Endometrial microvascular endothelial cells (primary cell): ENCODE results near the gene SNX25. TPM values are rescaled to one million over a fixed set of nuclear protein-coding genes. Genes with fewer than 3 reads are reported as not detected.
"Not testable (repeated sequence)": the region's sequence is repeated elsewhere in the genome, so short reads cannot be mapped to it uniquely, and the experiment has no call there.

Experiments used
- in situ Hi-C: cut with HindIII; loops from 2 replicates; pipeline ENCODE4 v1.10.0; 2017; ENCODE audit warnings: low sequenced_read_pairs, low pct_unique_long_range_greater_than_20kb; ENCODE audit errors: inconsistent ontology term
- total RNA-seq: library from RNA; depleted of rRNA; stranded (reverse); fragments of >200 nt; gene quantifications from one replicate; pipeline ENCODE4 v1.2.3, GENCODE V29; 2015; ENCODE audit errors: inconsistent ontology term

The SNX25 gene
- total RNA-seq, 1 donor from 2014 or later: 13.7 TPM

GRCh38 chr4:185285632-185286393 lies 76.4 kb downstream of the SNX25 start:
- in situ Hi-C loops: no loop called here

- in situ Hi-C loops: no loop called here
Observed at GRCh38 chr4:185286571-185286970, 77.2 kb downstream of the SNX25 start.

- in situ Hi-C loops: no loop called here
Observed at GRCh38 chr4:185287031-185287430, 77.6 kb downstream of the SNX25 start.

GRCh38 chr4:185290018-185290607 lies 80.7 kb downstream of the SNX25 start:
- in situ Hi-C loops: no loop called here

- in situ Hi-C loops: no loop called here
Observed at GRCh38 chr4:185290656-185291055, 81.3 kb downstream of the SNX25 start.

- in situ Hi-C loops: no loop called here
Observed at GRCh38 chr4:185293202-185293601, 83.8 kb downstream of the SNX25 start.

GRCh38 chr4:185296665-185297460 lies 87.5 kb downstream of the SNX25 start:
- in situ Hi-C loops: no loop called here

GRCh38 chr4:185298728-185299430 lies 89.5 kb downstream of the SNX25 start:
- in situ Hi-C loops: no loop called here

- in situ Hi-C loops: no loop called here
Observed at GRCh38 chr4:185304541-185304940, 95.1 kb downstream of the SNX25 start.

- in situ Hi-C loops: no loop called here
Observed at GRCh38 chr4:185304944-185305690, 95.7 kb downstream of the SNX25 start.

- in situ Hi-C loops: no loop called here
Observed at GRCh38 chr4:185305979-185306442, 96.6 kb downstream of the SNX25 start.

- in situ Hi-C loops: no loop called here
Observed at GRCh38 chr4:185307136-185307950, 97.9 kb downstream of the SNX25 start.

- in situ Hi-C loops: no loop called here
Observed at GRCh38 chr4:185309770-185310169, 100.4 kb downstream of the SNX25 start.

GRCh38 chr4:185311113-185311888 lies 101.9 kb downstream of the SNX25 start:
- in situ Hi-C loops: no loop called here

GRCh38 chr4:185312699-185313098 lies 103.3 kb downstream of the SNX25 start:
- in situ Hi-C loops: no loop called here

GRCh38 chr4:185317462-185317861 lies 108.1 kb downstream of the SNX25 start:
- in situ Hi-C loops: not testable (repeated sequence)

- in situ Hi-C loops: no loop called here
Observed at GRCh38 chr4:185317880-185318279, 108.5 kb downstream of the SNX25 start.
